ENCODE results near the gene FARP1. TPM values are rescaled to one million over a fixed set of nuclear protein-coding genes. Genes with fewer than 3 reads are reported as not detected.

FARP1 gene
- total and polyA plus RNA-seq, 10 of the 15 experiments (the other 5 are each of a cell fraction or from before 2014, with no cell fraction given): 0.17 to 6.9 (median 0.68) TPM

- H3K27me3 ChIP-seq (replicated peaks in 1 of 2; ENCODE audit: control insufficient read depth in 2 of 2, insufficient read depth in 2 of 2, low read length in 1 of 2): no peaks in the 10 kb centered on the region
- ATAC-seq (no peak), FAIRE-seq (no peak), DNase-seq (ENCODE audit: low read depth, low spot score) (no peak)
- intact Hi-C loops (cut with micrococcal nuclease; ENCODE audit: unreplicated experiment): no loop called here
- WGBS (ENCODE audit: insufficient coverage, insufficient replicate concordance, low lambda C conversion rate, missing lambda C conversion rate): 2% methylated on average over 3 of the region's 3 CpGs
- BruUV-seq (replicated peaks): no TSS peak
- H3K27ac ChIP-seq (ENCODE audit: control insufficient read depth, insufficient read depth): no peak overlapping the region
- no peaks in the 10 kb centered on the region for H3K79me2 ChIP-seq (ENCODE audit: control insufficient read depth, insufficient read depth, low read length)
- H4K20me1 ChIP-seq (ENCODE audit: control insufficient read depth, insufficient read depth): no peaks in the 10 kb centered on the region
- no peak for TF ChIP-seq YY1 (IDR thresholded peaks at IDR 0.05; ENCODE audit: low read depth, low read length)
- no peaks in the 10 kb centered on the region for H3K4me1 ChIP-seq (ENCODE audit: control insufficient read depth, insufficient read depth, low read length)
- no peak overlapping the region for H3K4me3 ChIP-seq
- no peaks in the 10 kb centered on the region; the same call in 2 of the 3 replicates for H3K9me3 ChIP-seq (replicated peaks; ENCODE audit: control insufficient read depth, insufficient read depth, low read length)
- SMC1A ChIA-PET (ENCODE audit: uncharacterized antibody, unreplicated experiment): interaction anchor here (0.6 to 1.8 kb wide), 7 partner anchors 8 to 504 kb away, joined by 3 to 6 read pairs (median 4); no protein-coding TSS in a partner anchor
- no peak overlapping the region for H3K9ac ChIP-seq (ENCODE audit: control insufficient read depth, insufficient read depth, low read length)
- in situ Hi-C loops (cut with MboI): no loop called here
- RAD21 ChIA-PET (ENCODE audit: unreplicated experiment): interaction anchor here (1.1 to 1.8 kb wide), 2 partner anchors 8 to 19 kb away, joined by 3 to 7 read pairs; no protein-coding TSS in a partner anchor
- no peak overlapping the region for H3K4me2 ChIP-seq (ENCODE audit: control insufficient read depth, insufficient read depth)
- H3K36me3 ChIP-seq (ENCODE audit: control insufficient read depth in 2 of 2, insufficient read depth in 2 of 2, low read length in 1 of 2): no peaks in the 10 kb centered on the region
- CTCF ChIA-PET: interaction anchor here (0.6 to 1.2 kb wide), 3 partner anchors 8 to 41 kb away, joined by 3 read pairs; no protein-coding TSS in a partner anchor
- no peak overlapping the region for H2AFZ ChIP-seq (ENCODE audit: control insufficient read depth, low read depth, low read length)
- POLR2A ChIA-PET: interaction anchor here (0.6 to 1.0 kb wide), 4 partner anchors 19 to 249 kb away, joined by 3 to 4 read pairs (median 4); no protein-coding TSS in a partner anchor
Measured at GRCh38 chr13:98182589-98182988, 39.7 kb downstream of the FARP1 start.

- Histone ChIP-seq H2AFZ (ENCODE audit: control insufficient read depth, low read depth, low read length) (no peak overlapping the region), H3K4me2 (ENCODE audit: control insufficient read depth, insufficient read depth) (no peak overlapping the region), H3K4me3 (no peak overlapping the region), H4K20me1 (ENCODE audit: control insufficient read depth, insufficient read depth) (no peaks in the 10 kb centered on the region), H3K9ac (ENCODE audit: control insufficient read depth, insufficient read depth, low read length) (no peak overlapping the region), H3K9me3 (replicated peaks; ENCODE audit: control insufficient read depth, insufficient read depth, low read length) (no peaks in the 10 kb centered on the region; the same call in 2 of the 3 replicates), H3K27ac (ENCODE audit: control insufficient read depth, insufficient read depth) (no peak overlapping the region), H3K79me2 (ENCODE audit: control insufficient read depth, insufficient read depth, low read length) (no peaks in the 10 kb centered on the region), H3K36me3 (ENCODE audit: control insufficient read depth in 2 of 2, insufficient read depth in 2 of 2, low read length in 1 of 2) (no peaks in the 10 kb centered on the region), H3K4me1 (ENCODE audit: control insufficient read depth, insufficient read depth, low read length) (no peaks in the 10 kb centered on the region), H3K27me3 (replicated peaks in 1 of 2; ENCODE audit: control insufficient read depth in 2 of 2, insufficient read depth in 2 of 2, low read length in 1 of 2) (no peaks in the 10 kb centered on the region)
- TF ChIP-seq NFXL1 (IDR thresholded peaks at IDR 0.05; ENCODE audit: borderline replicate concordance): no peak
- TF ChIP-seq RELB (IDR thresholded peaks at IDR 0.05; ENCODE audit: low read depth): no peak
- TF ChIP-seq USF1 (IDR thresholded peaks at IDR 0.05; ENCODE audit: borderline replicate concordance, extremely low read length, insufficient read depth, low read depth, low read length): no peak
- TF ChIP-seq ELK1 (IDR thresholded peaks at IDR 0.05; ENCODE audit: low read depth, low read length): no peak
- no peak for TF ChIP-seq ZNF384 (IDR thresholded peaks at IDR 0.05; ENCODE audit: borderline replicate concordance, low read depth, low read length)
- TF ChIP-seq RB1 (IDR thresholded peaks at IDR 0.05; ENCODE audit: borderline replicate concordance): no peak
- ATAC-seq (no peak), FAIRE-seq (no peak), DNase-seq (ENCODE audit: low read depth, low spot score) (no peak)
- POLR2A ChIA-PET: interaction anchor here (0.6 kb wide), 1 partner anchor 35 kb away, joined by 3 read pairs; no protein-coding TSS in a partner anchor
- intact Hi-C loops (cut with micrococcal nuclease; ENCODE audit: unreplicated experiment) (no loop called here), in situ Hi-C loops (cut with MboI) (no loop called here)
- CTCF ChIA-PET: no interaction called here
- no TSS peak for BruUV-seq (replicated peaks)
- WGBS (ENCODE audit: insufficient coverage, insufficient replicate concordance, low lambda C conversion rate, missing lambda C conversion rate): 89% methylated on average over 1 of the region's 1 CpG
- SMC1A ChIA-PET (ENCODE audit: uncharacterized antibody, unreplicated experiment): interaction anchor here (1.0 kb wide), 1 partner anchor 36 kb away, joined by 4 read pairs; no protein-coding TSS in a partner anchor
- RAD21 ChIA-PET (ENCODE audit: unreplicated experiment): no interaction called here
Measured at GRCh38 chr13:98184792-98185191, 41.9 kb downstream of the FARP1 start.
